Right renal cortex interstitium (tissue), 3 donors: Measurements from ENCODE around the gene CADM1. TPM values are rescaled to one million over a fixed set of nuclear protein-coding genes. Genes with fewer than 3 reads are reported as not detected.

ENCODE experiments used
- DNase-seq, 3 donors: peaks; one replicate each; pipeline ENCODE4 v3.0.0-alpha.2; 2013; ENCODE audit warnings: low read depth in 3 of 3, low spot score in 2 of 3
- polyA plus RNA-seq, 3 donors: library from polyadenylated mRNA; unstranded; fragments of 120-200 nt; gene quantifications; one replicate each; pipeline ENCODE4 v1.2.1, GENCODE V29; 2013; ENCODE audit not compliant: insufficient read length in 3 of 3

The CADM1 gene
- polyA plus RNA-seq, 3 donors = 128 to 154 (median 144) TPM

DNA sequence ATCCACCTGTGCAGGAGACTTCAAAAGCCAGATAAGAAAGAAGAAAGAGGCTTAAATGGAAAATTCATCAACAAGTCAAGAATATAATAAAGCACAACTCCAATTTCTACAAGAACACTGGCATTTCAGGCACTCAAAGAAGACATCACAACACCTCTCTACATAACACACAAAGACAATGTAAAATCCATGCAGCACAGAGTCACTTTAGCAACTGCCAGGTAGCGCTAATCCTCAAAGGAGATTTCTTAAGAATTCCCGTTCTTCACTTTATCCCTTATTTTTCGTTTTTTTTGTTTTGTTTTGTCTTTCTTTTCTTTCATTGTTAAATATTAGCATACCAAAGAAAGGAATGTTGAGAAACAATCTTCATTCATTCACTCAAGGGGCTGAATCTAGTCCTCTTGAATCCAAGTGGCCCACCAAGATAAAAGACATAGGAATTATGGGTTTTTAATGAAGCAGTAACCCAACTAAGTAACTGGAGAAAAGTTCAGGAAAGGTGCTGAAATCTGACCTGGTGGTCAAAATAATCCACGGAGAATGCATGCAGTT lies 95.0 kb downstream of the CADM1 start:
- DNase-seq = no peak

DNA sequence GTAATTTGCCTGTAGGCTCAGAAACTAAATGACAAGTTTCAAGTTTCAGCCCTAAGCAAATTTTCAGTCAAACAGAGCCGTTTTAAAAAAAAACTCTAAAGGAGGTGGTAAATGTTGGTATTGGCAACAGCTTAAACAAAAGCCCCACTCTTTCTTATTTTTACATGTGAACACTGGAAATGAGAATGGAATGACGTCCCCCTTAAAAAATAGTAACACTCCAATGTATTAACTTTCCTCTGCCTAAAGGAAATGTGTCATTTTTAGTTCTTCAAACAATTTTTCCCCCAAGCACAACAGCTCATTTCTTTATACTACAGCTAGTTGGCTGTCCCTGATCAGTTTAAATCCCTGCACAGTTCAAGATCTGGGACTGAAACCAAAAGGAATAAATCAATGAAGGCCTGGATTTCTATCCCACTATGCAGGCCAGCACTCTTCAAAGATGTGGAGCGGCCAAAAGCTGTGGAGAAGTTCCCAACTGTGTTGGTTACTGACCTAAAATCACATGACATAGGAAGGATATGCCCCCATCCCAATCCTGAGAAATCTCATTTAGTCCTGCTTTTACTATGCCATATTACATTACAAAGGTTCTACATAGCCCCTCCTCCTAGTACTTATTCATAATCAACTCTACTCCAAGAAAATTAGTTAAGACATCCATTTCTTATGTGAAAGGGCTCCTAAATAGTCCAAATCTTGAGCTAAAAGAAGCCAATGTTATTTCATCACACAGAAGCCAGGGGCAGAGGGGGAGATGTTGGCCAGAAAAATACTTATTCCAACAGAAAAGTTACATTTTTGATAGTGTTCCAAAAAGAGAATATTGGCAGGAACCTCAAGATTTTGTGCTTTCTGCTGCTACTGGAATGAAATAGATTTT lies 95.9 kb downstream of the CADM1 start:
- peak in 2 of 3 donors; percentile 45 to 59 for DNase-seq

DNA sequence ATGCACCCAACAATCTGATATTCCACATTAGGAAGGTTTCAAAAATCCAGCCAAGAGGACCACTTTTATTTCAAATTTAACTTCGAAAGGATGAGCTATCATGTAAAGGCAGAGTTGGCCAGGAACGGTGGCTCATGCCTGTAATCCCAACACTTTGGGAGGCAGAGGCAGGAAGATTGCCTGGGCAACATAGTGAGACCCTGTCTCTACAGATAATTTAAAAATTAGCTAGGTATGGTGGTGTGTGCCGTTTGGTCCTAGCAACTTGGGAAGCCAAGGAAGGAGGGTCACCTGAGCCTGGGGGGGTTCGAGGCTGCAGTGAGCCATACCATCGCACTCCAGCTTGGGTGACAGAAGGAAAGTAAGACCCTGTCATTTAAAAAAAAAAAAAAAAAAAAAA lies 96.7 kb downstream of the CADM1 start:
- no peak for DNase-seq

DNA sequence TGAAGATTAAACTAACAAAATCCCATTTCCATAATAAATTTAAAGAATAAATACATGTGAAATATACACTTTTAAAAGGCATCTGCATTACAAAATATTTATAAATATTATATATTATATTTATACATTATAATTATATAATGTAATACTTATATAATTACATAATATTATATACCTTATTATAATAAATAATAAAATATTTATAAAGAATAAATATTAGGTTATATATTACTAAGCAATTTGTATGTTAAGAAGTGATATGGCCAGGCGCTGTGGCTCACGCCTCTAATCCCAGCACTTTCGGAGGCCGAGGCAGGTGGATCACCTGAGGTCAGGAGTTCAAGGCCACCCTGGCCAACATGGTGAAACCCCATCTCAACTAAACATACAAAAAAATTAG lies 97.8 kb downstream of the CADM1 start:
- no peak for DNase-seq

DNA sequence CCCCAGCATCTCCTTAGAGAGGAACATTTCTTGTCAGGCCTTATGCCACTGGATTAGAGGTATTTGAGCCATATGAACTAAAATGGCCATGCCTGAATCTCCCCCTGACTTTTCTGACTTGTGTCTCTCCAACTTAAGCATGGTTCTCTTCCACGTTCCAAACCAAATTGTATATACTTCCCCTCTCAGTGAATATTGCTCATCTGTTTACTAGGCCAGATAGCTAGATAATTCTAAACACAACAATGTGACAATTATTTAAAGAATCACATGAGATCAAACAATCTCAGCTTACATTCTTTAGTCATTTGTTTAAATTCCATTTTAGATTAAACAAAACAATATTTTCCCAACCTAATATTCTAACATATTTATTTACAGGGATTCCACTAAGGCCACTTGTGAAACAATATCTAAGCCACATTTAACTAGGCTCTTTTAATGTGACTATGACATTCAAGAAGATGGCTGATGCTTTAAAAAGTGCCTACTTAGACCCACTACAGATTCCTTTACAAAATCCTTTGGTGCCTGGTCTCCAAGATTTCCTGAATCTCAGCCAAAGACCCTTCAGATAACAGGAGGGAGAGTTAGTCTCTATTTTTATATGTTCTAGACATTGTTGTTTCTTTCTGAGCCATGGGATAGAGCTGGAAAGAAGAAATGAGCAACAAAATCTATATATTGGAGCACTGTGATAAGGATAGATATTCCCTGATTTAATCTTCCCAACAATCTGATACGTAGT lies 105.7 kb downstream of the CADM1 start:
- DNase-seq = no peak

DNA sequence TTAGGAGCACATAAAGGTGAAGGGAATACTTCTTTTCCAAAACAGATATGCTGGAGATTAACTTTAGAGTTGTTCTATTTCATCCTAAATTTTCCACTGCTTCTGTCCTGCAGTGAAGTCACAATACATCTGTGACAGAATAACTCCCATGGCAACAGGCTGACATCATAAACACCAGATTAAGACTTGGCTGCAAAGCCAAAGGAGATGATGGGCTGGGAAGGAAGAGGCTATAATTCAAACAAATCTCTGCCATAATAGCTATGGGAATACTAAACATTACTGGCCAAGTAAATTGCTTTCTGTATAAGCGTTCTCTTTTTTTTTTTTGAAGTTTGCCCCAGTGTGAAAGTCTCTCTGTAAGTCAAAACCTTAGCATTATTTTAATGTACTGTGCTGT lies 107.7 kb downstream of the CADM1 start:
- DNase-seq = no peak

DNA sequence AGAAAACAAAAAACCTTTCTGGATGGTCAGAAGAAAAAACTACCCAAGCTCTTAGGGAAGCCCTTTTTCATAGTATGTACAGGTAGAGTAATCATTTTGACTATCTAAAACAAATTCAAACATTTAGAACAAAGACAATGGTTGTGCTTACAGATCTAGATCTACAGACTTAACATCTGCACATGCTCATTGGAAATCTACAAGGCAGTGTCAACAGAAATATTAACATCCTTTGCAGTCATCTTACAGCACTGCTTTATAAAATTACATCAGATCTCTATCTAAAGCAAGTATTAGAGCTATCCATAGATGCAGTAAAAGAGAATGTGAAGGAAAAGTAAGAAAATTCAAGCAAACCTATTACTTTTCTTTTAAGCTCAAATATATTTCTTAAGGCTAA lies 110.3 kb downstream of the CADM1 start:
- no peak for DNase-seq

GRCh38 chr11:115391598-115391997 lies 112.6 kb downstream of the CADM1 start:
- no peak for DNase-seq

- DNase-seq = no peak
Measured at GRCh38 chr11:115391160-115391559, 113.1 kb downstream of the CADM1 start.

- no peak for DNase-seq
Measured at GRCh38 chr11:115390441-115390840, 113.8 kb downstream of the CADM1 start.

- no peak for DNase-seq
Measured at GRCh38 chr11:115389790-115390189, 114.4 kb downstream of the CADM1 start.

DNA sequence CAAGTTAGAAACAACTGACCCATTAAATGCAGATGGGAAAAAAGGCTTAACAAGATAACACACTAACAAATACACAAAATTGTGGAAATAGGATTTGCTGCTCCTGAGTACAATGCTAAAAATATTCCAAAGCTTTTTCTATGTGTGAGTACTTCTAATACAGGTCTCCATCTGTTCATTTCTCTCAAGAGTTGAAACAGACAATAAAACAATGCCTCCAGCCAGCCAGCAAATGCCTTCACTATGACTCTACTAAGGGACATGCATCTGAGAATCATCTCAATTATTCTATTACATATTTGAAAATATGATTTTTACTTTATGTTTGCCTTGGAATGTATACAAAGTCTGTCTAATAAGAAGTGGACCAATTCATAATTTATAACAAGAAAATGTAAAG lies 119.0 kb downstream of the CADM1 start:
- DNase-seq = no peak

DNA sequence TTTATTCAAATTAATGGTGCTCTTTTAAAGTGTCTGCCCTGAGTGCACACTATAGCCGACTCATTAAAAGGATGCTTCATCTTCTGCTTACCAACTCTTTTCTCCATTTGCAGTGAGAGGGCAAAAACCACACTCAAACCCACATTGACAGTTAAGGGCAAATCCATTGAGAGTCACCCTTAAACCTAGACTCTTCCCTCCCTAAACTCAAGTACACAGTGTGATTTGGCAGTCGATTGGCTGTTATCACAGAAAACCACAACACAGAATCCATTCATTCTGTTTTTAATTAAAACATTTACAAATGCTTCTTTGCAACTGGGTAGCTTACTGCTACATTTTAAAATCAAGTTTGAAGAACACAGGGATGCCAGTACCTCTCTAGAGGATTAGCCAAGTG lies 120.0 kb downstream of the CADM1 start:
- DNase-seq = no peak

GRCh38 chr11:115383431-115383830 lies 120.8 kb downstream of the CADM1 start:
- no peak for DNase-seq

- DNase-seq = no peak
Measured at GRCh38 chr11:115379528-115379927, 124.7 kb downstream of the CADM1 start.

GRCh38 chr11:115378557-115378956 lies 125.7 kb downstream of the CADM1 start:
- DNase-seq = no peak

GRCh38 chr11:115377882-115378296 lies 126.3 kb downstream of the CADM1 start:
- no peak for DNase-seq

GRCh38 chr11:115368616-115369015 lies 135.6 kb downstream of the CADM1 start:
- DNase-seq = no peak

DNA sequence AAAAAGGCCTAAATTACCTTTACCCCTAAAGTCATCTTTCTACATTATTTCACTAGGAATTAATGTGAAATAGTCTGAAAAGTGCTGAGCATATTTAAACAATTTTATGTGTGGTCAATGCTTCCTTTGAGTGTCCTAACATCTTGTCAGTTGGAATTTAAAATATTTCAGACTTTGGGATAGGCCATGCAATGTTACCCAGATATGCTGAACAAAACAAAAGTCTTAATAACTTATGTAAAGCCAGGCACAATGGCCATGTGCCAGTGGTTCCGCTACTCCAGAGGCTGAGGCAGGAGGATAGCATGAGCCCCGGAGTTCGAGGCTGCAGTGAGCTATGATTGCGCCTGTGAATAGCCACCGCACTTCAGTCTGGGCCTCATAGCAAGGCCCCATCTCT lies 137.4 kb downstream of the CADM1 start:
- DNase-seq = no peak

DNA sequence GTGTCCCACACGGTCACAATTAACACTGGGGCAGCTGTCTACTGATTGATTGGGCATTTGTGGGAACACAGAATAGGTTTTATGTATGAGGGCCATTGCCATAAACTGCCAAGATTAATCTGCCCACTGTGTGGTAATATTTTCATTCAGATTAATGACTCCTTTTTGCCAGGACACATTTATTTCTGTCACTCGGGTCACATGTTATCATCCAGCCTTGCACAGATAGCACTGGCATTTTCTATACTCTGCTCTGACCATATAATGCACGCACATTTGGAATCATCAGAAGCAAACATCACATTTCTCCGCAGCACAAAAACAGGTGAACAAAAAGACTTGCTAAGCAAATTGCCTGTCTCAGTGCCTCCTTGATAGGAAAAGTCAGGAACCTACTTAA lies 138.3 kb downstream of the CADM1 start:
- DNase-seq = no peak

GRCh38 chr11:115364896-115365295 lies 139.3 kb downstream of the CADM1 start:
- DNase-seq = no peak

DNA sequence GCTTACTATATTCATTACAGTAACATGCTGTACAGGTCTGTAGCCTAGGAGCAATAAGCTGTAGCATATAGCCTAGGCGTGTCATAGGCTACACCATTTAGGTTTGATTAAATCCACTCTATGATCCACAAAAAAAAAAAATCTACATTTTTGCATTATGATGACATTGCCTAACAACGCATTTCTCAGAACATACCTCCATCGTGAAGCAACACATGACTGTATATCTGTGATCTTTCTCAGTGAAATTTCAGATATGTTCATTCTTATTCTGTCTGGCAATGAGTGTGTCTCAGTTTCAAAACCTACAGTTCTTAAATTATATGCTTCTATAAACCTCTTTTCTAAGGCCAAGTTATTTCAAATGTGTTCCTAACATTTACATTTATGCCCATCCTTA lies 140.3 kb downstream of the CADM1 start:
- no peak for DNase-seq
